HG03575 (cell line): ENCODE results near the gene C7orf25.

Experiments used
- ATAC-seq: cut with Tn5 transposase; IDR thresholded peaks from one replicate; pipeline ENCODE4 v1.9.1; 2021; ENCODE audit not compliant: unreplicated experiment, insufficient number of reproducible peaks, low FRiP score; ENCODE audit errors: extremely low read depth

C7orf25 gene

GRCh38 chr7:42931447-42931833 is 19.6 kb upstream of the C7orf25 start:
- ATAC-seq = no peak

- ATAC-seq = no peak
Measured at GRCh38 chr7:42930889-42931288, 19.0 kb upstream of the C7orf25 start.

GRCh38 chr7:42929449-42929848 is 17.6 kb upstream of the C7orf25 start:
- no peak for ATAC-seq

- ATAC-seq = no peak
Measured at GRCh38 chr7:42928754-42929153, 16.9 kb upstream of the C7orf25 start.

- no peak for ATAC-seq
Measured at GRCh38 chr7:42926204-42926603, 14.3 kb upstream of the C7orf25 start.

- ATAC-seq = no peak
Measured at GRCh38 chr7:42925630-42926029, 13.8 kb upstream of the C7orf25 start.

- no peak for ATAC-seq
Measured at GRCh38 chr7:42924223-42924838, 12.5 kb upstream of the C7orf25 start.

- no peak for ATAC-seq
Measured at GRCh38 chr7:42922017-42922753, 10.3 kb upstream of the C7orf25 start.

- no peak for ATAC-seq
Measured at GRCh38 chr7:42915356-42915755, 3.5 kb upstream of the C7orf25 start.

GRCh38 chr7:42914421-42915045 is 2.7 kb upstream of the C7orf25 start:
- no peak for ATAC-seq

- no peak for ATAC-seq
Measured at GRCh38 chr7:42914009-42914408, 2.1 kb upstream of the C7orf25 start.

GRCh38 chr7:42913591-42913990 is 1.7 kb upstream of the C7orf25 start:
- ATAC-seq = no peak

GRCh38 chr7:42910306-42910705 is 1.6 kb downstream of the C7orf25 start:
- ATAC-seq = no peak

GRCh38 chr7:42907316-42907715 is 4.6 kb downstream of the C7orf25 start:
- no peak for ATAC-seq

- no peak for ATAC-seq
Measured at GRCh38 chr7:42906181-42906580, 5.7 kb downstream of the C7orf25 start.

- ATAC-seq = no peak
Measured at GRCh38 chr7:42902331-42902730, 9.5 kb downstream of the C7orf25 start.

- no peak for ATAC-seq
Measured at GRCh38 chr7:42900842-42901241, 11.0 kb downstream of the C7orf25 start.

- ATAC-seq = no peak
Measured at GRCh38 chr7:42893346-42894240, 18.3 kb downstream of the C7orf25 start.

- no peak for ATAC-seq
Measured at GRCh38 chr7:42886893-42887505, 24.9 kb downstream of the C7orf25 start.
